Stimulated activated CD4-positive, alpha-beta T cell treated with anti-CD3 and anti-CD28 coated beads, Interleukin-4, amount 100 ng/mL, for 4 hours (primary cell): ENCODE results near the gene TOR1B.

Experiments
- DNase-seq, 2 experiments: peaks; one replicate each; pipeline ENCODE4 v3.0.0-alpha.2; 2020

TOR1B gene

GRCh38 chr9:129815278-129815677, 12.3 kb downstream of the TOR1B start:
- no peak for DNase-seq

GRCh38 chr9:129816501-129817435, 13.8 kb downstream of the TOR1B start:
- no peak for DNase-seq

- no peak for DNase-seq
These were observed 20.0 kb downstream of the TOR1B start for GRCh38 chr9:129822898-129823541.

GRCh38 chr9:129823542-129823934, 20.6 kb downstream of the TOR1B start:
- DNase-seq, result no peak

- peak; percentile 89 to 90 for DNase-seq
These were observed 21.1 kb downstream of the TOR1B start, which contains the start of gene TOR1A for GRCh38 chr9:129823935-129824601. Gene TOR1A, minus strand, starts transcription at chr9:129824136. Its CDS starts 51 bp downstream, at chr9:129824085.

GRCh38 chr9:129826344-129826743, 23.4 kb downstream of the TOR1B start:
- no peak for DNase-seq

GRCh38 chr9:129826759-129827158, 23.8 kb downstream of the TOR1B start:
- no peak for DNase-seq

GRCh38 chr9:129828051-129828450, 25.1 kb downstream of the TOR1B start:
- no peak for DNase-seq

GRCh38 chr9:129828969-129829368, 26.0 kb downstream of the TOR1B start:
- DNase-seq, result no peak

- DNase-seq, result no peak
These were observed 30.0 kb downstream of the TOR1B start for GRCh38 chr9:129832982-129833381.

GRCh38 chr9:129834489-129835127, 31.6 kb downstream of the TOR1B start:
- DNase-seq, result peak; percentile 42 to 43

GRCh38 chr9:129835128-129835859, 32.3 kb downstream of the TOR1B start, which contains the start of the genes C9orf78 and USP20:
Gene C9orf78, minus strand, starts transcription at chr9:129835275. Its CDS starts 54 bp downstream, at chr9:129835221.
Gene USP20, plus strand, starts transcription at chr9:129835458. Its CDS starts 17,098 bp downstream, at chr9:129852556.
- peak; percentile 96 to 98 for DNase-seq

GRCh38 chr9:129835860-129836223, 32.9 kb downstream of the TOR1B start:
- peak in 1 of 2 experiments; percentile 5 for DNase-seq

- peak; percentile 37 to 47 for DNase-seq
These were observed 33.5 kb downstream of the TOR1B start for GRCh38 chr9:129836311-129837007.

GRCh38 chr9:129838707-129839259, 35.8 kb downstream of the TOR1B start:
- no peak for DNase-seq

- DNase-seq, result no peak
These were observed 36.5 kb downstream of the TOR1B start for GRCh38 chr9:129839324-129840023.

GRCh38 chr9:129840034-129840433, 37.0 kb downstream of the TOR1B start:
- no peak for DNase-seq

GRCh38 chr9:129841071-129841470, 38.1 kb downstream of the TOR1B start:
- no peak for DNase-seq

GRCh38 chr9:129845373-129845772, 42.4 kb downstream of the TOR1B start:
- DNase-seq, result no peak

- no peak for DNase-seq
These were observed 45.9 kb downstream of the TOR1B start for GRCh38 chr9:129848712-129849441.
